ENCODE measurements around the gene AMIGO3.
"Not testable (repeated sequence)": the region's sequence is repeated elsewhere in the genome, so short reads cannot be mapped to it uniquely, and the experiment has no call there.

The AMIGO3 gene

GRCh38 chr3:49719214-49719884 is at the start of gene AMIGO3:
AMIGO3 (minus strand) TSS chr3:49719684; CDS start chr3:49719465, 219 bp downstream.
- H3K27ac Mint-ChIP-seq, result peak within 1 kb of the TSS; percentile 49

GRCh38 chr3:49763981-49764380 is 44.5 kb upstream of the AMIGO3 start:
- H3K27ac Mint-ChIP-seq, result no peak overlapping the region
- no peak for ATAC-seq
- no peak overlapping the region for H3K4me3 Mint-ChIP-seq
- no peak for DNase-seq
- H3K36me3 Mint-ChIP-seq (ENCODE audit: low read depth), result peaks cover 7% of the 10 kb centered on the region
- peaks cover 9% of the 10 kb centered on the region for H3K4me1 Mint-ChIP-seq
- no peaks in the 10 kb centered on the region for H3K27me3 Mint-ChIP-seq
- no peaks in the 10 kb centered on the region for H3K9me3 Mint-ChIP-seq

More at GRCh38 chr3:49719214-49719884, at the start of gene AMIGO3:
- DNase-seq (peak; percentile 91), ATAC-seq (peak; percentile 67)
- Mint-ChIP-seq H3K36me3 (ENCODE audit: low read depth) (peaks cover 8% of the 10 kb centered on the region), H3K27me3 (no peaks in the 10 kb centered on the region), H3K4me3 (peak within 1 kb of the TSS; percentile 75), H3K9me3 (no peaks in the 10 kb centered on the region), H3K4me1 (peaks cover 31% of the 10 kb centered on the region)

GRCh38 chr3:49761661-49762060 is 42.2 kb upstream of the AMIGO3 start:
- Mint-ChIP-seq H3K9me3 (no peaks in the 10 kb centered on the region), H3K4me3 (no peak overlapping the region), H3K4me1 (peaks cover 4% of the 10 kb centered on the region)

GRCh38 chr3:49759226-49759625 is 39.7 kb upstream of the AMIGO3 start:
- Mint-ChIP-seq H3K4me3 (no peak overlapping the region), H3K27ac (no peak overlapping the region)

More at GRCh38 chr3:49761661-49762060, 42.2 kb upstream of the AMIGO3 start:
- no peak for DNase-seq
- Mint-ChIP-seq H3K27ac (no peak overlapping the region), H3K36me3 (ENCODE audit: low read depth) (peaks cover 7% of the 10 kb centered on the region), H3K27me3 (no peaks in the 10 kb centered on the region)
- no peak for ATAC-seq

GRCh38 chr3:49757197-49757596 is 37.7 kb upstream of the AMIGO3 start:
- ATAC-seq (no peak), DNase-seq (no peak)
- Mint-ChIP-seq H3K27me3 (no peaks in the 10 kb centered on the region), H3K4me1 (peaks cover 8% of the 10 kb centered on the region), H3K9me3 (no peaks in the 10 kb centered on the region), H3K36me3 (ENCODE audit: low read depth) (peaks cover 6% of the 10 kb centered on the region), H3K27ac (no peak overlapping the region), H3K4me3 (no peak overlapping the region)

More at GRCh38 chr3:49759226-49759625, 39.7 kb upstream of the AMIGO3 start:
- ATAC-seq (no peak), DNase-seq (no peak)
- H3K4me1 Mint-ChIP-seq, result peaks cover 8% of the 10 kb centered on the region
- peaks cover 7% of the 10 kb centered on the region for H3K36me3 Mint-ChIP-seq (ENCODE audit: low read depth)
- H3K27me3 Mint-ChIP-seq, result no peaks in the 10 kb centered on the region
- no peaks in the 10 kb centered on the region for H3K9me3 Mint-ChIP-seq

- H3K9me3 Mint-ChIP-seq, result no peaks in the 10 kb centered on the region
- no peak overlapping the region for H3K4me3 Mint-ChIP-seq
- peaks cover 6% of the 10 kb centered on the region for H3K36me3 Mint-ChIP-seq (ENCODE audit: low read depth)
- H3K4me1 Mint-ChIP-seq, result peaks cover 8% of the 10 kb centered on the region
- DNase-seq, result no peak
- no peaks in the 10 kb centered on the region for H3K27me3 Mint-ChIP-seq
- no peak overlapping the region for H3K27ac Mint-ChIP-seq
- no peak for ATAC-seq
Observed at GRCh38 chr3:49756036-49756435, 36.6 kb upstream of the AMIGO3 start.

- no peak overlapping the region for H3K4me3 Mint-ChIP-seq
- no peak overlapping the region for H3K27ac Mint-ChIP-seq
- H3K36me3 Mint-ChIP-seq (ENCODE audit: low read depth), result peaks cover 10% of the 10 kb centered on the region
- H3K27me3 Mint-ChIP-seq, result no peaks in the 10 kb centered on the region
- H3K4me1 Mint-ChIP-seq, result peaks cover 6% of the 10 kb centered on the region
- H3K9me3 Mint-ChIP-seq, result no peaks in the 10 kb centered on the region
- DNase-seq (no peak), ATAC-seq (no peak)
Observed at GRCh38 chr3:49754536-49754935, 35.1 kb upstream of the AMIGO3 start.

- Mint-ChIP-seq H3K27ac (no peak overlapping the region), H3K27me3 (no peaks in the 10 kb centered on the region), H3K4me3 (no peak overlapping the region), H3K9me3 (no peaks in the 10 kb centered on the region), H3K36me3 (ENCODE audit: low read depth) (peaks cover 13% of the 10 kb centered on the region), H3K4me1 (peaks cover 4% of the 10 kb centered on the region)
- ATAC-seq (no peak), DNase-seq (no peak)
Observed at GRCh38 chr3:49751501-49751900, 32.0 kb upstream of the AMIGO3 start.

GRCh38 chr3:49750056-49750455 is 30.6 kb upstream of the AMIGO3 start:
- no peak for ATAC-seq
- H3K4me1 Mint-ChIP-seq, result peaks cover 2% of the 10 kb centered on the region
- no peak overlapping the region for H3K4me3 Mint-ChIP-seq
- DNase-seq, result no peak
- peaks cover 14% of the 10 kb centered on the region for H3K36me3 Mint-ChIP-seq (ENCODE audit: low read depth)
- no peak overlapping the region for H3K27ac Mint-ChIP-seq
- no peaks in the 10 kb centered on the region for H3K27me3 Mint-ChIP-seq
- no peaks in the 10 kb centered on the region for H3K9me3 Mint-ChIP-seq

GRCh38 chr3:49748874-49749273 is 29.4 kb upstream of the AMIGO3 start:
- ATAC-seq, H3K9me3 Mint-ChIP-seq, H3K27ac Mint-ChIP-seq, H3K4me3 Mint-ChIP-seq, DNase-seq, H3K27me3 Mint-ChIP-seq, H3K4me1 Mint-ChIP-seq: not testable (repeated sequence)
- H3K36me3 Mint-ChIP-seq (ENCODE audit: low read depth), result peaks cover 18% of the 10 kb centered on the region

GRCh38 chr3:49747792-49748480 is 28.5 kb upstream of the AMIGO3 start:
- no peak overlapping the region for H3K27ac Mint-ChIP-seq
- DNase-seq, result no peak
- no peaks in the 10 kb centered on the region for H3K9me3 Mint-ChIP-seq
- no peaks in the 10 kb centered on the region for H3K4me1 Mint-ChIP-seq
- no peaks in the 10 kb centered on the region for H3K27me3 Mint-ChIP-seq
- no peak overlapping the region for H3K4me3 Mint-ChIP-seq
- H3K36me3 Mint-ChIP-seq (ENCODE audit: low read depth), result peaks cover 16% of the 10 kb centered on the region
- no peak for ATAC-seq

GRCh38 chr3:49745986-49746385 is 26.5 kb upstream of the AMIGO3 start:
- no peak for ATAC-seq
- DNase-seq, result no peak
- no peak overlapping the region for H3K4me3 Mint-ChIP-seq
- no peaks in the 10 kb centered on the region for H3K9me3 Mint-ChIP-seq
- H3K4me1 Mint-ChIP-seq, result no peaks in the 10 kb centered on the region
- no peak overlapping the region for H3K27ac Mint-ChIP-seq
- no peaks in the 10 kb centered on the region for H3K27me3 Mint-ChIP-seq
- peaks cover 16% of the 10 kb centered on the region for H3K36me3 Mint-ChIP-seq (ENCODE audit: low read depth)

GRCh38 chr3:49740427-49740826 is 20.9 kb upstream of the AMIGO3 start:
- H3K27ac Mint-ChIP-seq, result no peak overlapping the region
- no peak for ATAC-seq

GRCh38 chr3:49738067-49738713 is 18.7 kb upstream of the AMIGO3 start:
- ATAC-seq (no peak), DNase-seq (no peak)
- no peak overlapping the region for H3K4me3 Mint-ChIP-seq
- H3K36me3 Mint-ChIP-seq (ENCODE audit: low read depth), result peaks cover 27% of the 10 kb centered on the region
- H3K27ac Mint-ChIP-seq, result no peak overlapping the region
- H3K4me1 Mint-ChIP-seq, result no peaks in the 10 kb centered on the region
- H3K9me3 Mint-ChIP-seq, result no peaks in the 10 kb centered on the region
- H3K27me3 Mint-ChIP-seq, result no peaks in the 10 kb centered on the region

More at GRCh38 chr3:49740427-49740826, 20.9 kb upstream of the AMIGO3 start:
- H3K4me1 Mint-ChIP-seq, result no peaks in the 10 kb centered on the region
- H3K4me3 Mint-ChIP-seq, result no peak overlapping the region
- DNase-seq, result no peak
- no peaks in the 10 kb centered on the region for H3K27me3 Mint-ChIP-seq
- no peaks in the 10 kb centered on the region for H3K9me3 Mint-ChIP-seq
- H3K36me3 Mint-ChIP-seq (ENCODE audit: low read depth), result peaks cover 28% of the 10 kb centered on the region

- DNase-seq (no peak), ATAC-seq (no peak)
- H3K4me3 Mint-ChIP-seq, result no peak overlapping the region
- no peaks in the 10 kb centered on the region for H3K4me1 Mint-ChIP-seq
- no peaks in the 10 kb centered on the region for H3K9me3 Mint-ChIP-seq
- no peak overlapping the region for H3K27ac Mint-ChIP-seq
- no peaks in the 10 kb centered on the region for H3K27me3 Mint-ChIP-seq
- H3K36me3 Mint-ChIP-seq (ENCODE audit: low read depth), result peaks cover 42% of the 10 kb centered on the region
Observed at GRCh38 chr3:49734752-49735151, 15.3 kb upstream of the AMIGO3 start.
